Hepatocyte (in vitro differentiated cells): ENCODE data around the gene NCOA6. TPM values are rescaled to one million over a fixed set of nuclear protein-coding genes. Genes with fewer than 3 reads are reported as not detected.
A peak's percentile ranks its signal among the peaks of the same experiment; 100 is the strongest.
"Not testable (repeated sequence)": the region's sequence is repeated elsewhere in the genome, so short reads cannot be mapped to it uniquely, and the experiment has no call there.

ENCODE experiments used
- DNase-seq: peaks from one replicate; pipeline ENCODE4 v3.0.0-alpha.2; 2016; ENCODE audit warnings: low spot score
- H2AFZ ChIP-seq: fragments of 200-600 bp; sonication (generic); 2 replicates; pipeline ENCODE4 v1.6.0; 2016; ENCODE audit warnings: antibody characterized with exemption, mild to moderate bottlenecking
- H3K27ac ChIP-seq: fragments of 200-600 bp; sonication (generic); 2 replicates; pipeline ENCODE4 v1.5.1; 2016; ENCODE audit warnings: mild to moderate bottlenecking
- H3K27me3 ChIP-seq: fragments of 200-600 bp; sonication (generic); 2 replicates; pipeline ENCODE4 v1.6.1; 2016
- H3K36me3 ChIP-seq: fragments of 200-600 bp; sonication (generic); replicated peaks from 2 replicates; pipeline ENCODE4 v1.5.1; 2016; ENCODE audit warnings: low read depth; ENCODE audit not compliant: insufficient read depth
- H3K4me1 ChIP-seq: fragments of 200-600 bp; sonication (generic); 2 replicates; pipeline ENCODE4 v1.5.1; 2016; ENCODE audit warnings: mild to moderate bottlenecking, moderate library complexity; ENCODE audit not compliant: insufficient read depth
- H3K4me2 ChIP-seq: fragments of 200-600 bp; sonication (generic); 2 replicates; pipeline ENCODE4 v1.6.0; 2016
- H3K4me3 ChIP-seq: fragments of 200-600 bp; sonication (generic); 2 replicates; pipeline ENCODE4 v1.5.1; 2016; ENCODE audit warnings: mild to moderate bottlenecking
- H3K79me2 ChIP-seq: fragments of 200-600 bp; sonication (generic); 2 replicates; pipeline ENCODE4 v1.6.0; 2017; ENCODE audit warnings: mild to moderate bottlenecking
- H3K9me2 ChIP-seq: fragments of 200-600 bp; sonication (generic); replicated peaks from 2 replicates; pipeline ENCODE4 v1.6.0; 2017; ENCODE audit warnings: mild to moderate bottlenecking; ENCODE audit not compliant: insufficient read depth
- H3K9me3 ChIP-seq: fragments of 200-600 bp; sonication (generic); 2 replicates; pipeline ENCODE4 v1.5.1; 2016; ENCODE audit warnings: low read depth, mild to moderate bottlenecking
- H4K20me1 ChIP-seq: fragments of 200-600 bp; sonication (generic); 2 replicates; pipeline ENCODE4 v1.6.0; 2016; ENCODE audit warnings: mild to moderate bottlenecking; ENCODE audit not compliant: insufficient read depth, poor library complexity, severe bottlenecking
- EZH2 ChIP-seq: fragments of 200-600 bp; sonication (generic); IDR thresholded peaks from 2 replicates; pipeline ENCODE4 v1.6.1; 2016; ENCODE audit warnings: antibody characterized with exemption, mild to moderate bottlenecking, borderline replicate concordance
- EZH2phosphoT487 ChIP-seq: fragments of 200-600 bp; sonication (generic); IDR thresholded peaks from one replicate; pipeline ENCODE4 v1.6.1; 2018; ENCODE audit warnings: antibody characterized with exemption, mild to moderate bottlenecking, low read depth, moderate library complexity; ENCODE audit not compliant: unreplicated experiment, severe bottlenecking
- WGBS: methylation state at CpG from one replicate; pipeline ENCODE4 v1.1.6; 2016; ENCODE audit warnings: low lambda C conversion rate; ENCODE audit errors: missing lambda C conversion rate; 5-methylcytosine and 5-hydroxymethylcytosine counted together
- polyA plus RNA-seq: library from polyadenylated mRNA; unstranded; fragments of >200 nt; fragmentation: Nextera tagmentation; extraction: Ambion mirVana; gene quantifications from 2 replicates; pipeline ENCODE4 v1.2.1, GENCODE V29; 2016
- total RNA-seq: library from RNA; depleted of rRNA; stranded (reverse); fragments of >200 nt; gene quantifications from 2 replicates; pipeline ENCODE4 v1.2.3, GENCODE V29; 2014
- TF ChIP-seq, protein P1 (sequence below): fragments of 200-600 bp; sonication (generic); IDR thresholded peaks from 2 replicates; pipeline ENCODE4 v1.5.1; 2016; ENCODE audit warnings: antibody characterized with exemption, mild to moderate bottlenecking; ENCODE audit not compliant: poor library complexity

Gene NCOA6
- total and polyA plus RNA-seq, 2 experiments from 2014 or later: 11.6 to 23.5 TPM

DNA sequence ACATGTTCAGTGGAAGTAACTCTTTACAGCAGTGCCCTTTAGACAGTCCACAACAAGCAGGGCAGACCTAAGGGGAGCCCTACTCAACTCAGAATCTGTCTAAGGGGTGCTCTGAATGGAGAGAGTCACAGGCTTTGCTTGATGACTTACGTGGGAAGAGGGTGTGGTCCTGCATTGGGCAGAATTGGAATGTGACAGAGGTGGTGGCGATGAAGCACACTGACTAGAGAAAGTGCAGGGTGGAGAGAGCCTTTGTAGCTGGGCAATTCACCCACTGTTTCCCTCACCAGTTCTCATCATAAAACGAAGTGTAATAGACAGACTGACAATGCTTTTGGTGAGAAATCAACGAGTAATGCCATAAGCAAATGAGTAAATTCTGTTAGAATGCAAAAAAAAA lies 110.1 kb downstream of the NCOA6 start:
- Histone ChIP-seq H3K9me2 (no peaks in the 10 kb centered on the region), H3K9me3 (no peaks in the 10 kb centered on the region), H3K36me3 (no peaks in the 10 kb centered on the region), H3K27me3 (no peaks in the 10 kb centered on the region), H3K27ac (no peak overlapping the region), H3K4me1 (peaks cover 9% of the 10 kb centered on the region), H2AFZ (no peak overlapping the region), H3K4me3 (no peak overlapping the region), H4K20me1 (peaks cover 4% of the 10 kb centered on the region), H3K79me2 (no peaks in the 10 kb centered on the region), H3K4me2 (no peak overlapping the region)
- no peak for DNase-seq
- WGBS: 96% methylated on average over 4 of the region's 4 CpGs
- TF ChIP-seq, protein P1, sequence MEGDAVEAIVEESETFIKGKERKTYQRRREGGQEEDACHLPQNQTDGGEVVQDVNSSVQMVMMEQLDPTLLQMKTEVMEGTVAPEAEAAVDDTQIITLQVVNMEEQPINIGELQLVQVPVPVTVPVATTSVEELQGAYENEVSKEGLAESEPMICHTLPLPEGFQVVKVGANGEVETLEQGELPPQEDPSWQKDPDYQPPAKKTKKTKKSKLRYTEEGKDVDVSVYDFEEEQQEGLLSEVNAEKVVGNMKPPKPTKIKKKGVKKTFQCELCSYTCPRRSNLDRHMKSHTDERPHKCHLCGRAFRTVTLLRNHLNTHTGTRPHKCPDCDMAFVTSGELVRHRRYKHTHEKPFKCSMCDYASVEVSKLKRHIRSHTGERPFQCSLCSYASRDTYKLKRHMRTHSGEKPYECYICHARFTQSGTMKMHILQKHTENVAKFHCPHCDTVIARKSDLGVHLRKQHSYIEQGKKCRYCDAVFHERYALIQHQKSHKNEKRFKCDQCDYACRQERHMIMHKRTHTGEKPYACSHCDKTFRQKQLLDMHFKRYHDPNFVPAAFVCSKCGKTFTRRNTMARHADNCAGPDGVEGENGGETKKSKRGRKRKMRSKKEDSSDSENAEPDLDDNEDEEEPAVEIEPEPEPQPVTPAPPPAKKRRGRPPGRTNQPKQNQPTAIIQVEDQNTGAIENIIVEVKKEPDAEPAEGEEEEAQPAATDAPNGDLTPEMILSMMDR: no peak
- TF ChIP-seq EZH2phosphoT487: no peak
- no peak for TF ChIP-seq EZH2

DNA sequence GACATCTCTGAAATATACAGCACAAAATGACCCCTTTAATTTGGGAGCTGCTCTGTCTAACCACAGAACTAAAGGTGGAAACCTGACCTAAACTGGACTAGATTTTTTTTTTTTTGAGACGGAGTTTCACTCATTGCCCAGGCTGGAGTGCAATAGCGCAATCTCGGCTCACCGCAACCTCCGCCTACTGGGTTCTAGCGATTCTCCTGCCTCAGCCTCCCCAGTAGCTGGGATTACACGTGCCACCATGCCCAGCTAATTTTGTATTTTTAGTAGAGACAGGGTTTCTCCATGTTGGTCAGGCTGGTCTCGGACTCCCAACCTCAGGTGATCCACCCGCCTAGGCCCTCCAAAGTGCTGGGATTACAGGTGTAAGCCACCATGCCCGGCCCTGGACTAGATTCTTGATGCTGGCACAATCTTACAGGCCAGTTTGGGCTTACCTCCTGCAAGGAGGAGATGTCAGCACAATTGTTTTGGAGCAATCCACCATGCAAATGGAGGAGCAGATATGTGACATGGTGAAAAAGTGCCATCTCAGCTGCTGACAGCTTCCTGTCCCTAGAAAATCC lies 111.4 kb downstream of the NCOA6 start:
- H3K4me1 ChIP-seq: peaks cover 13% of the 10 kb centered on the region
- not testable (repeated sequence) for H4K20me1 ChIP-seq, H3K9me2 ChIP-seq, H3K9me3 ChIP-seq, H3K79me2 ChIP-seq, DNase-seq, H2AFZ ChIP-seq, H3K36me3 ChIP-seq, H3K4me3 ChIP-seq, H3K27me3 ChIP-seq, H3K4me2 ChIP-seq
- peak overlapping the region; percentile 59 for H3K27ac ChIP-seq
- WGBS: 95% methylated on average over 10 of the region's 10 CpGs

DNA sequence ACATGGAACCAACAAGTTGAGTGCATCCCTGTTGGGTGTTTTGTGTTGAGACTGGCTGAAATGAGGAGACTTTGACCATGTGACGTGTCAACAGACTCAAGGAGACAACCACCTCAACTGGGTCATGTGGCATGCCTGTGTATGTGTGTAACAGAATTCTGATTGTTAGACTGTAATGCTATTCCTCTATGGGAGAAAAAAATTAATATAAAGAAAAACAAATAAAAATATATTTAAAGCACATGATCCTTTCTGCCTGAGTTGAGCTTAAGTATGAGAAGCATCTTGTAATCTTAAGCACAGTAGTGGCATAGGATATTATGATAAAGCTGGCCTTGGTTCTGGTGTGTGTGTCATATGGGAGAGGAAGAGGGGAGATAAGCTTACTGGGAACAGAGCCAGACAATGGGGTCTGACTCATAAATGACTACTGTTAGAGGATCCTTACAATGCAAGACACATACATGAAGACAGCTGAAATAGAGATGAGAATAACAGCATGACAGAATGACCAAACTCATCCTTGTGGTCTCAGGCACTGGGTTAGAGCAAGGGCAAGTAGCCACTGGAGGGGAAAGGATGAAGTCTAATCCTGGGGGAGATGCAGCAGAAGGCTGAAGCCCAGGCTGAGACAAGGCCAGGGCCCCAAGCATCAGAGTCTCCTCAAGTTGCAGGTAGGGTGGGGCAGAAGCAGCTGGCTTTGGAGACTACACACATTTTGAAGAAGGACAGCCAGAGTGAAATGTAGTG lies 112.1 kb downstream of the NCOA6 start:
- 90% methylated on average over 1 of the region's 1 CpG for WGBS
- H3K79me2 ChIP-seq: no peaks in the 10 kb centered on the region
- TF ChIP-seq EZH2phosphoT487: no peak
- no peak for TF ChIP-seq EZH2
- TF ChIP-seq, protein P1: no peak
- no peaks in the 10 kb centered on the region for H3K27me3 ChIP-seq
- DNase-seq: peak; percentile 76
- no peaks in the 10 kb centered on the region for H3K9me3 ChIP-seq
- peak overlapping the region; percentile 59 for H3K27ac ChIP-seq
- peaks cover 8% of the 10 kb centered on the region for H4K20me1 ChIP-seq
- H3K4me1 ChIP-seq: peaks cover 13% of the 10 kb centered on the region
- no peaks in the 10 kb centered on the region for H3K9me2 ChIP-seq
- H3K4me2 ChIP-seq: peak overlapping the region; percentile 22
- no peak overlapping the region for H2AFZ ChIP-seq
- no peaks in the 10 kb centered on the region for H3K36me3 ChIP-seq
- H3K4me3 ChIP-seq: no peak overlapping the region

DNA sequence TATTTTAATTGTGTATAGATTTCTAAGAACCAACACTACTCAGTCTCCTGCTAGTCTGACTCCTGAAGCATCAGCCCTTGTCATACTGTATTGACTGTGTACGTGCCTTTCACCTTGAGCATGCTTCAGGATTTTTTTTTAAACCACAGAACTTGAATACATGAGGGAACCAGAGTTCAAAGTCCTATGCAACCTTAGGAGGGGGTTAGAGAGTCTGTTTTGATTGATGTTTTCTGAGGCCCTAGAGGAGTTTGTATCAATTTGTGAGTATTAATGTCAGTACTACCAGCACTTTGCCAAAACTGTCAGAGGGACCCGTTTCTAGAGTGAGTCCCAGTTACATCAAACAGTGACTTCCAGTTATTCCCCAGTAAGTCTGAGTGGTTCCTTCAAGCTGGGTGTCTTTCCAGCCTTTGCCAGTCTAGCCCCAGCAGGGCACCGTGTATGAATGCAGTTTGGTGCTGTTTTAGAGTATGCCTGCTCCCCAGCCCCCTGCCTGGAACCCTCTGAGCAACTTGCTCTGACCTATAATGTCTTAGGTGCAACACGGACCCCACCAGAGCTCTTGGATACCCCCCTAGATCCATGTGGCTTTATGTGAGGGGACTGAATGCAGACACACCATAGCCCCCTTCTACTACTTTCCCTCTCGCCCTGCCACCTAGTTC lies 112.8 kb downstream of the NCOA6 start:
- TF ChIP-seq EZH2: no peak
- no peak for TF ChIP-seq EZH2phosphoT487
- TF ChIP-seq, protein P1: no peak
- no peaks in the 10 kb centered on the region for H3K79me2 ChIP-seq
- no peak overlapping the region for H3K4me3 ChIP-seq
- H3K4me1 ChIP-seq: peaks cover 13% of the 10 kb centered on the region
- H3K4me2 ChIP-seq: no peak overlapping the region
- H4K20me1 ChIP-seq: peaks cover 8% of the 10 kb centered on the region
- WGBS: 86% methylated on average over 5 of the region's 5 CpGs
- no peaks in the 10 kb centered on the region for H3K9me3 ChIP-seq
- H3K27ac ChIP-seq: peak overlapping the region; percentile 53
- H3K36me3 ChIP-seq: no peaks in the 10 kb centered on the region
- DNase-seq: no peak
- H3K9me2 ChIP-seq: no peaks in the 10 kb centered on the region
- H3K27me3 ChIP-seq: no peaks in the 10 kb centered on the region
- no peak overlapping the region for H2AFZ ChIP-seq
